CD4-positive, alpha-beta memory T cell (primary cell): ENCODE results near the gene EFNA5. TPM values are rescaled to one million over a fixed set of nuclear protein-coding genes. Genes with fewer than 3 reads are reported as not detected.

Experiments used
- CTCF ChIA-PET: fragments of 350-600 bp; sonication (Branson Sonifier 250); formaldehyde crosslinking; loops from one replicate; lab custom pipeline; 2021; ENCODE audit warnings: inconsistent platforms; ENCODE audit not compliant: partially characterized antibody; lab: Charles Lee
- POLR2A ChIA-PET: fragments of 350-600 bp; sonication (Branson Sonifier 250); formaldehyde crosslinking; loops from one replicate; lab custom pipeline; 2021; ENCODE audit not compliant: partially characterized antibody; lab: Charles Lee
- DNase-seq, 5 donors: peaks; one replicate each; pipeline versions ENCODE4 v3.0.0 to v3.0.0-alpha.2; 2020 to 2022; ENCODE audit warnings: mixed read lengths in 1 of 5
- H3K27ac ChIP-seq: one replicate; pipeline ENCODE4 v1.7.0; 2013; ENCODE audit warnings: low read depth, low read length
- H3K27me3 ChIP-seq: 2 replicates; pipeline ENCODE4 v1.7.0; 2013; ENCODE audit warnings: mild to moderate bottlenecking, low read length, moderate library complexity; ENCODE audit not compliant: insufficient read depth
- H3K36me3 ChIP-seq: 2 replicates; pipeline ENCODE4 v1.7.0; 2013; ENCODE audit warnings: mild to moderate bottlenecking, low read length, moderate library complexity; ENCODE audit not compliant: insufficient read depth
- H3K4me1 ChIP-seq: 2 replicates; pipeline ENCODE4 v1.7.0; 2013; ENCODE audit warnings: mild to moderate bottlenecking, low read length, moderate library complexity; ENCODE audit not compliant: insufficient read depth
- H3K4me3 ChIP-seq, 2 donors: one replicate each; pipeline ENCODE4 v1.7.0; 2013; ENCODE audit warnings: low read length in 2 of 2, mild to moderate bottlenecking in 1 of 2
- H3K9me3 ChIP-seq, 2 donors: one replicate each; pipeline ENCODE4 v1.7.0; 2013; ENCODE audit warnings: low read length in 2 of 2, control low read depth in 1 of 2; ENCODE audit not compliant: control insufficient read depth in 1 of 2
- H3K27ac Mint-ChIP-seq, 7 donors: one replicate each; pipeline ENCODE4 v1.8.0; 2020 to 2021; ENCODE audit warnings: mixed read lengths in 7 of 7, mild to moderate bottlenecking in 6 of 7, inconsistent platforms in 3 of 7, moderate library complexity in 3 of 7
- H3K27me3 Mint-ChIP-seq, 2 donors: one replicate each; pipeline ENCODE4 v1.8.0; 2020 to 2021; ENCODE audit warnings: mixed read lengths in 2 of 2
- H3K36me3 Mint-ChIP-seq, 2 donors: one replicate each; pipeline ENCODE4 v1.8.0; 2020 to 2021; ENCODE audit warnings: mixed read lengths in 2 of 2, inconsistent platforms in 1 of 2, mild to moderate bottlenecking in 1 of 2
- H3K4me1 Mint-ChIP-seq, 4 donors: one replicate each; pipeline ENCODE4 v1.8.0; 2020 to 2021; ENCODE audit warnings: mixed read lengths in 4 of 4, mild to moderate bottlenecking in 1 of 4
- H3K4me3 Mint-ChIP-seq, 8 donors: one replicate each; pipeline ENCODE4 v1.8.0; 2020 to 2021; ENCODE audit warnings: mixed read lengths in 8 of 8, mild to moderate bottlenecking in 7 of 8, moderate library complexity in 6 of 8, inconsistent platforms in 3 of 8
- H3K9me3 Mint-ChIP-seq, 8 donors: one replicate each; pipeline ENCODE4 v1.8.0; 2020 to 2021; ENCODE audit warnings: mixed read lengths in 8 of 8, mild to moderate bottlenecking in 5 of 8, inconsistent platforms in 3 of 8, moderate library complexity in 1 of 8
- intact Hi-C: fragments of 100-400 bp; cut with micrococcal nuclease; formaldehyde crosslinking; loops from one replicate; pipeline ENCODE4 v1.15.1; 2023
- polyA plus RNA-seq, 2 donors: library from polyadenylated mRNA; unstranded; fragments of 300-500 nt; fragmentation: Illumina TruSeq; gene quantifications; one replicate each; pipeline ENCODE4 v1.2.3, GENCODE V29; 2021
- total RNA-seq, 2 experiments: library from RNA; stranded (reverse); gene quantifications; one replicate each; pipeline ENCODE4 v1.2.3, GENCODE V29; 2021

Gene EFNA5
- total and polyA plus RNA-seq, 4 experiments from 2014 or later: not detected

GRCh38 chr5:107513337-107514085, 157.2 kb downstream of the EFNA5 start:
- H3K36me3 Mint-ChIP-seq: no peaks in the 10 kb centered on the region
- no peak overlapping the region for H3K4me3 ChIP-seq
- peaks cover 0 to 2% (median 0%) of the 10 kb centered on the region in 8 donors for H3K9me3 Mint-ChIP-seq
- H3K27me3 ChIP-seq: no peaks in the 10 kb centered on the region
- H3K4me3 Mint-ChIP-seq: no peak overlapping the region
- peaks cover 0 to 2% of the 10 kb centered on the region in 2 donors for H3K27me3 Mint-ChIP-seq
- ChIA-PET POLR2A (no interaction called here), CTCF (no interaction called here)
- no peak overlapping the region for H3K27ac Mint-ChIP-seq
- H3K27ac ChIP-seq: no peak overlapping the region
- no peak for DNase-seq
- H3K4me1 ChIP-seq: no peaks in the 10 kb centered on the region
- intact Hi-C loops: no loop called here
- peaks cover 0 to 1% (median 0%) of the 10 kb centered on the region in 4 donors for H3K4me1 Mint-ChIP-seq
- H3K9me3 ChIP-seq: no peaks in the 10 kb centered on the region
- H3K36me3 ChIP-seq: no peaks in the 10 kb centered on the region

GRCh38 chr5:107512029-107512428, 158.7 kb downstream of the EFNA5 start:
- no peak for DNase-seq
- ChIA-PET POLR2A (no interaction called here), CTCF (no interaction called here)
- Histone ChIP-seq H3K27ac (no peak overlapping the region), H3K4me1 (no peaks in the 10 kb centered on the region), H3K27me3 (no peaks in the 10 kb centered on the region), H3K9me3 (no peaks in the 10 kb centered on the region), H3K4me3 (no peak overlapping the region), H3K36me3 (no peaks in the 10 kb centered on the region)
- Mint-ChIP-seq H3K9me3 (peaks cover 0 to 2% (median 0%) of the 10 kb centered on the region in 8 donors), H3K27ac (no peak overlapping the region), H3K4me3 (no peak overlapping the region), H3K4me1 (peaks cover 0 to 1% (median 0%) of the 10 kb centered on the region in 4 donors), H3K27me3 (peaks cover 0 to 2% of the 10 kb centered on the region in 2 donors), H3K36me3 (no peaks in the 10 kb centered on the region)
- intact Hi-C loops: no loop called here

- H3K27me3 Mint-ChIP-seq: peaks cover 0 to 5% of the 10 kb centered on the region in 2 donors
- no peaks in the 10 kb centered on the region for H3K9me3 ChIP-seq
- H3K4me1 Mint-ChIP-seq: peaks cover 0 to 1% (median 0%) of the 10 kb centered on the region in 4 donors
- no peaks in the 10 kb centered on the region for H3K27me3 ChIP-seq
- ChIA-PET CTCF (no interaction called here), POLR2A (no interaction called here)
- no peaks in the 10 kb centered on the region for H3K36me3 ChIP-seq
- peaks cover 0 to 2% (median 0%) of the 10 kb centered on the region in 8 donors for H3K9me3 Mint-ChIP-seq
- H3K36me3 Mint-ChIP-seq: no peaks in the 10 kb centered on the region
- H3K4me1 ChIP-seq: no peaks in the 10 kb centered on the region
- no peak overlapping the region for H3K27ac ChIP-seq
- H3K4me3 ChIP-seq: no peak overlapping the region
- intact Hi-C loops: no loop called here
- H3K4me3 Mint-ChIP-seq: no peak overlapping the region
- DNase-seq: no peak
- no peak overlapping the region for H3K27ac Mint-ChIP-seq
These were observed 160.6 kb downstream of the EFNA5 start for GRCh38 chr5:107510125-107510524.

- Histone ChIP-seq H3K9me3 (no peaks in the 10 kb centered on the region), H3K36me3 (no peaks in the 10 kb centered on the region), H3K4me3 (no peak overlapping the region), H3K4me1 (no peaks in the 10 kb centered on the region), H3K27ac (no peak overlapping the region), H3K27me3 (no peaks in the 10 kb centered on the region)
- Mint-ChIP-seq H3K36me3 (no peaks in the 10 kb centered on the region), H3K27ac (no peak overlapping the region), H3K4me1 (peaks cover 0 to 1% (median 0%) of the 10 kb centered on the region in 4 donors), H3K4me3 (no peak overlapping the region), H3K27me3 (peaks cover 0 to 5% of the 10 kb centered on the region in 2 donors), H3K9me3 (peaks cover 0 to 2% (median 0%) of the 10 kb centered on the region in 8 donors)
- ChIA-PET CTCF (no interaction called here), POLR2A (no interaction called here)
- intact Hi-C loops: no loop called here
- DNase-seq: no peak
These were observed 162.6 kb downstream of the EFNA5 start for GRCh38 chr5:107508097-107508496.

DNA sequence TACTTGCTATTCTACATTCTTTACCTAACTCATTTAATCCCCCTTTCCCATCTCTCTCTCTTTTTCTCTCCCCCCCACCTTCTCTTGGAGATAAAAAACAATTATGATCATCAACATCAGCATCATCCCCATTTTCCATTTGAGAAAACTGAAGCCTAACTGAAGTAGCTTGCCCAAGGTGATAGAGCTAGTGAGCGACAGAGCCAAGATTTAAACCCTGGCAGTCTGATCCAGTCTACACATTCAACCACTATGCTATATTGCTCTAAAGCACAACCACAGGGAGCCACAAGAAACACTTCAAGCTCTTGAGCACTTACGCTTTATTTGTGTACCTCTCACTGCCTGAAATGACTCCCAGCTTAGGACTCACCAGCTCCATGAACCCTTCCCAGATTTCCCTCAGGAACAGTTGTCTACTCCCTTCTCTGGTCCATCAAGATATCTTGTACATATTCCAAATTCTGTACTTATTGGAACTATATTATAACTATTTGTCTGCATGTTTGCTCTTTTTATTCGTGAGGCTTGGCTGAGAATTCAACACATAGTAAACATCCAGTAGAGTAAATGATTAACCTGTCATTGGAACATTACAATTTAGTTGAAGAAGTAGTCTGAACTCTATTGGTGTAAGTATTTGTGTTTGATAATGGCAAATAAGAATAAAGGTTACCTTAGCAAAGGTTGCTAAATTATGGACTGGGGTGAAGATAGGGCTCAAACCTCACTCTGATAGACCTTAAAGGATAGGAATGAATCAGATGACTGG, 164.8 kb downstream of the EFNA5 start:
- Mint-ChIP-seq H3K27me3 (peaks cover 3 to 5% of the 10 kb centered on the region in 2 donors), H3K27ac (no peak overlapping the region), H3K9me3 (peaks cover 0 to 4% (median 0%) of the 10 kb centered on the region in 8 donors), H3K36me3 (no peaks in the 10 kb centered on the region), H3K4me1 (peaks cover 0 to 7% (median 5%) of the 10 kb centered on the region in 4 donors), H3K4me3 (no peak overlapping the region)
- POLR2A ChIA-PET: no interaction called here
- Histone ChIP-seq H3K27ac (no peak overlapping the region), H3K9me3 (no peaks in the 10 kb centered on the region), H3K27me3 (no peaks in the 10 kb centered on the region), H3K4me3 (no peak overlapping the region), H3K4me1 (no peaks in the 10 kb centered on the region), H3K36me3 (no peaks in the 10 kb centered on the region)
- intact Hi-C loops: no loop called here
- DNase-seq: no peak
- CTCF ChIA-PET: no interaction called here

- no peak overlapping the region for H3K27ac Mint-ChIP-seq
- Histone ChIP-seq H3K4me1 (no peaks in the 10 kb centered on the region), H3K27ac (no peak overlapping the region), H3K36me3 (no peaks in the 10 kb centered on the region), H3K27me3 (no peaks in the 10 kb centered on the region), H3K9me3 (no peaks in the 10 kb centered on the region), H3K4me3 (no peak overlapping the region)
- peaks cover 3% of the 10 kb centered on the region in 2 donors for H3K27me3 Mint-ChIP-seq
- no peaks in the 10 kb centered on the region for H3K36me3 Mint-ChIP-seq
- intact Hi-C loops: no loop called here
- H3K9me3 Mint-ChIP-seq: peaks cover 0 to 2% (median 0%) of the 10 kb centered on the region in 8 donors
- no peak overlapping the region for H3K4me3 Mint-ChIP-seq
- ChIA-PET POLR2A (no interaction called here), CTCF (interaction anchor here (0.7 kb wide), 1 partner anchor 68 kb away, joined by 3 read pairs; no protein-coding TSS in a partner anchor)
- H3K4me1 Mint-ChIP-seq: peaks cover 0 to 7% (median 5%) of the 10 kb centered on the region in 4 donors
- DNase-seq: no peak
These were observed 166.3 kb downstream of the EFNA5 start for GRCh38 chr5:107504424-107504823.

DNA sequence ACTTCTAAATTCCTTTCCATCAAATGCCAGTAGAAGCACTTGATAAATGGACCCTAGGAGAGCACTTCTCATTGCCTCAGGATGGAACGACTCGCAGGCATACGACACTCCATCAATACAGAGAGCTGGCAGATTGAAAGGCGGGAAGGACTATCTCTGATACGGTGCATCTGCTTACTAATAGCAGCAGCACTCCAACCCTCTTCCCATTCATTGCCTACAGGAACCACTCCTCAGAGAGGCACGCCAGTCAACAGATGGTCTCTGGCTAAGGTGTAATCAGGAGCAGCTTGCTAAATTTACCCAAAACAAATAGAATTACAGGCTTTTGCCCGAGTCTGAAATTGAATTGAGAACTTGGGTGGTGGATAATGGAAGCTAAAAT, 168.1 kb downstream of the EFNA5 start:
- Histone ChIP-seq H3K9me3 (no peaks in the 10 kb centered on the region), H3K27ac (no peak overlapping the region), H3K4me1 (no peaks in the 10 kb centered on the region), H3K36me3 (no peaks in the 10 kb centered on the region), H3K27me3 (no peaks in the 10 kb centered on the region), H3K4me3 (no peak overlapping the region)
- Mint-ChIP-seq H3K36me3 (no peaks in the 10 kb centered on the region), H3K9me3 (peaks cover 0 to 2% (median 0%) of the 10 kb centered on the region in 8 donors), H3K27ac (no peak overlapping the region), H3K27me3 (peaks cover 3% of the 10 kb centered on the region in 2 donors), H3K4me3 (no peak overlapping the region), H3K4me1 (peaks cover 0 to 7% (median 5%) of the 10 kb centered on the region in 4 donors)
- ChIA-PET CTCF (no interaction called here), POLR2A (no interaction called here)
- intact Hi-C loops: no loop called here
- no peak for DNase-seq
